RWPE1 (cell line): ENCODE data around the gene SYNGR2.

Experiments
- CTCF ChIA-PET: fragments of 350-600 bp; sonication (Branson Sonifier 250); formaldehyde crosslinking; extraction: SDS; loops from one replicate; lab custom pipeline; 2021; lab: Yijun Ruan, JAX
- POLR2A ChIA-PET: fragments of 400-600 bp; formaldehyde crosslinking; extraction: SDS; loops from one replicate; lab custom pipeline; 2020; ENCODE audit warnings: antibody characterized with exemption; ENCODE audit not compliant: low non-redundant PET; lab: Yijun Ruan, JAX
- DNase-seq: peaks from one replicate; pipeline ENCODE4 v3.0.0; 2012; ENCODE audit warnings: low spot score
- H3K27ac ChIP-seq: fragments of 450-650 bp; 2 replicates; pipeline ENCODE4 v1.5.1; 2017
- CTCF ChIP-seq: fragments of 450-650 bp; conservative IDR thresholded peaks from 2 replicates; pipeline ENCODE4 v1.5.1; 2017; ENCODE audit warnings: low read depth, mild to moderate bottlenecking

SYNGR2 gene

GRCh38 chr17:78173097-78173715, 4.8 kb downstream of the SYNGR2 start:
- H3K27ac ChIP-seq: peak overlapping the region; percentile 67
- TF ChIP-seq CTCF: no peak
- no peak for DNase-seq
- ChIA-PET CTCF (interaction anchor here (0.6 to 0.8 kb wide), 2 partner anchors 47 to 1788 kb away, joined by 3 to 4 read pairs; no protein-coding TSS in a partner anchor), POLR2A (no interaction called here)

- CTCF ChIA-PET: interaction anchor here (0.6 to 0.7 kb wide), 2 partner anchors 89 to 97 kb away, joined by 3 read pairs; no protein-coding TSS in a partner anchor
- POLR2A ChIA-PET: no interaction called here
- no peak for DNase-seq
- no peak for TF ChIP-seq CTCF
- H3K27ac ChIP-seq: peak overlapping the region; percentile 67
Measured at GRCh38 chr17:78174346-78174869, 6.0 kb downstream of the SYNGR2 start.

GRCh38 chr17:78174870-78175642, 6.7 kb downstream of the SYNGR2 start:
- ChIA-PET CTCF (interaction anchor here (0.6 to 2.2 kb wide), 4 partner anchors 11 to 98 kb away, joined by 3 to 7 read pairs (median 4); partner anchors contain the start of gene TK1), POLR2A (interaction anchor here (0.6 kb wide), 1 partner anchor 76 kb away, joined by 5 read pairs; no protein-coding TSS in a partner anchor)
- H3K27ac ChIP-seq: peak overlapping the region; percentile 67
- no peak for DNase-seq
- TF ChIP-seq CTCF: no peak; the same call in 1 of the 2 replicates

GRCh38 chr17:78175643-78175981, 7.2 kb downstream of the SYNGR2 start:
- CTCF ChIA-PET: interaction anchor here (0.6 to 2.2 kb wide), 4 partner anchors 11 to 59 kb away, joined by 3 to 7 read pairs (median 6); partner anchors contain the start of genes TK1 and TMC6
- TF ChIP-seq CTCF: no peak
- no peak for DNase-seq
- H3K27ac ChIP-seq: peak overlapping the region; percentile 67; the same call in 1 of the 2 replicates
- POLR2A ChIA-PET: no interaction called here

- ChIA-PET CTCF (interaction anchor here (0.6 to 2.2 kb wide), 10 partner anchors 10 to 92 kb away, joined by 3 to 9 read pairs (median 4); partner anchors contain the start of genes TK1 and TMC6), POLR2A (no interaction called here)
- DNase-seq: no peak
- TF ChIP-seq CTCF: peak; percentile 95
- peak overlapping the region; percentile 67 for H3K27ac ChIP-seq
Measured at GRCh38 chr17:78176548-78177025, 8.2 kb downstream of the SYNGR2 start.

GRCh38 chr17:78179372-78179771, 11.0 kb downstream of the SYNGR2 start:
- TF ChIP-seq CTCF: no peak
- ChIA-PET POLR2A (no interaction called here), CTCF (interaction anchor here (1.7 kb wide), 1 partner anchor 67 kb away, joined by 6 read pairs; no protein-coding TSS in a partner anchor)
- H3K27ac ChIP-seq: peak overlapping the region; percentile 66
- DNase-seq: no peak
